ENCODE results near the gene PLCL1.
A peak's percentile ranks its signal among the peaks of the same experiment; 100 is the strongest.
"Not testable (repeated sequence)": the region's sequence is repeated elsewhere in the genome, so short reads cannot be mapped to it uniquely, and the experiment has no call there.

Gene PLCL1

GRCh38 chr2:198028955-198029354 is 224.6 kb downstream of the PLCL1 start:
- H3K4me3 ChIP-seq (ENCODE audit: control insufficient read depth, low read depth, low read length): no peak overlapping the region
- DNase-seq (ENCODE audit: low read depth): no peak
- TF ChIP-seq, protein P1, sequence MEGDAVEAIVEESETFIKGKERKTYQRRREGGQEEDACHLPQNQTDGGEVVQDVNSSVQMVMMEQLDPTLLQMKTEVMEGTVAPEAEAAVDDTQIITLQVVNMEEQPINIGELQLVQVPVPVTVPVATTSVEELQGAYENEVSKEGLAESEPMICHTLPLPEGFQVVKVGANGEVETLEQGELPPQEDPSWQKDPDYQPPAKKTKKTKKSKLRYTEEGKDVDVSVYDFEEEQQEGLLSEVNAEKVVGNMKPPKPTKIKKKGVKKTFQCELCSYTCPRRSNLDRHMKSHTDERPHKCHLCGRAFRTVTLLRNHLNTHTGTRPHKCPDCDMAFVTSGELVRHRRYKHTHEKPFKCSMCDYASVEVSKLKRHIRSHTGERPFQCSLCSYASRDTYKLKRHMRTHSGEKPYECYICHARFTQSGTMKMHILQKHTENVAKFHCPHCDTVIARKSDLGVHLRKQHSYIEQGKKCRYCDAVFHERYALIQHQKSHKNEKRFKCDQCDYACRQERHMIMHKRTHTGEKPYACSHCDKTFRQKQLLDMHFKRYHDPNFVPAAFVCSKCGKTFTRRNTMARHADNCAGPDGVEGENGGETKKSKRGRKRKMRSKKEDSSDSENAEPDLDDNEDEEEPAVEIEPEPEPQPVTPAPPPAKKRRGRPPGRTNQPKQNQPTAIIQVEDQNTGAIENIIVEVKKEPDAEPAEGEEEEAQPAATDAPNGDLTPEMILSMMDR (conservative IDR thresholded peaks at IDR 0.05; ENCODE audit: control insufficient read depth, insufficient read depth, low read depth, low read length): no peak

GRCh38 chr2:198029576-198029975 is 225.2 kb downstream of the PLCL1 start:
- not testable (repeated sequence) for H3K4me3 ChIP-seq (ENCODE audit: control insufficient read depth, low read depth, low read length); DNase-seq (ENCODE audit: low read depth)

DNA sequence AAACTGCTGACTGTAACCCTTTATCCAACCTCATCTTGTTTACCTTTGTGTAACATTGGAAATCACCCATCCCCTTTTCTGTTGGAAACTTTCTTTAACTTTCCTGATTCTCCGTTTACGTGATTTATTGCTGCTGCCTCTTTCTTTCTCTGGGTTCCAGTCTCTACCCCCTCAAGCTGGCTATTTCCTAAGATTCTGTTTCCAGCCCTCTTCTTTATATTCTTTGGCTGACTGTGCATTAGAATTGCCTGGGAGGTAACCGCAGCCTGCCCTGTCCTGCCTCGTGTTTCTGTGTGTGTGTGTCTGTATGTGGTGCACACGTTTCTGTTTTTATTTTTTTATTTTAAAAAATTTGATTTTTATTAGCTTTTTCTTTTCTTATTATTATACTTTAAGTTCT is 229.2 kb downstream of the PLCL1 start:
- no peak overlapping the region for H3K4me3 ChIP-seq (ENCODE audit: control insufficient read depth, low read depth, low read length)
- TF ChIP-seq, protein P1 (conservative IDR thresholded peaks at IDR 0.05; ENCODE audit: control insufficient read depth, insufficient read depth, low read depth, low read length): no peak
- no peak for DNase-seq (ENCODE audit: low read depth)

DNA sequence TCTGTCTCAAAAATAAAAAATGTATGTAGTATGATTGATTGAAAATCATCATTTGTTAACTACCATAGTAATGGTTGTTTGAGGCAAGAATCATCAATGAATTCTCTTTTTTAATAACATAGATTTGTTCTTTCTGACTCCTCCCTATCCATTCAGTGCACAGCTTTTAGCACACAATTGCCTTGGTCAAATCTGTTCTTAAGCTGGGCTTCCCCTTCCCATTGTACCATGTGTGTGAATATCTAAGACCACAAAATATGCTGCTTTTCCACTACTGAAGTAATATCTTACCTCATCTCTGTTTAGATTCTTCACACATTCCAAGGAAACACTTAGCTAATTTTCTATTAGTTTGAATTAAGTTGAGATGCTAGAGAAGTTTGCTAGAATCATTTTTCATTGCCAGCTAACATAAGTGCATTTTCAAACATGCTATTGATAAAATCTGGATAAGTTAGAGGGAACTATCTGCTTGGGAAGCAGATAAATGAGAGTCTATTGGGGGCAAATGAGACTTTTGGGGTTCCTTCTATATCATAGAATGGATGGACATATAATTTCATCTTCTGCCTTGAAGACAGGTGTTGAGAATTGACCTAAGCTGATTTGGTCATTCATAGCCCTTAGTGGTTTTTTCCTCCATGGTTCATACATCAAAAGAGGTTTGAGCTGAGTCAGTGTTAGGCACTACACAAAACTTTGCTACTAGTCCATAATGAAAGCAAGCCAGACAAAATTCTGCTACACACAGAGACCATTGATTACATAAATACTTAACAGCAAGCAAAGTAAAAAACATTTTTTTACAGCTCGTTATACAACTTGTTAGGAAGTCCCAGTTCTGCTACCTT is 231.9 kb downstream of the PLCL1 start:
- DNase-seq (ENCODE audit: low read depth): no peak
- H3K4me3 ChIP-seq (ENCODE audit: control insufficient read depth, low read depth, low read length): no peak overlapping the region
- TF ChIP-seq, protein P1 (conservative IDR thresholded peaks at IDR 0.05; ENCODE audit: control insufficient read depth, insufficient read depth, low read depth, low read length): no peak

DNA sequence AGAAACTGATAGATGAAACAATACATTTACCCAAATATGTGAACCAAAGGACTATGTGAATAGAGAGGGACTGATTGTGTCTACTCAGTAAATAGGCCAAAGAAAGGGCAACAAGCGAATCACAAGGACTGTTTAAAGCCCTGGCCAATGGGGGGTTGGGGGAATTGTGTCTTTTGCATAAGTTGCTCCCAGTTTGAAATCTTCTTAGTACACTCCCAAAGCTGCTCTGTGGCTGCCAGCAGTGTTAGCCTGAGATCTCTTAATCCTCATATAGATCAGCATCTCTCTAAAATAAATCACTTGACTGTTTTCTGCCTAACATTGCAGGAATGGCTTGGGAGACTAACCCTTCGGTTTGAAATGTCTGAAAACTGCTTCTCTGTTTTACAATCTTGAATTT is 236.4 kb downstream of the PLCL1 start:
- TF ChIP-seq, protein P1 (conservative IDR thresholded peaks at IDR 0.05; ENCODE audit: control insufficient read depth, insufficient read depth, low read depth, low read length): no peak

DNA sequence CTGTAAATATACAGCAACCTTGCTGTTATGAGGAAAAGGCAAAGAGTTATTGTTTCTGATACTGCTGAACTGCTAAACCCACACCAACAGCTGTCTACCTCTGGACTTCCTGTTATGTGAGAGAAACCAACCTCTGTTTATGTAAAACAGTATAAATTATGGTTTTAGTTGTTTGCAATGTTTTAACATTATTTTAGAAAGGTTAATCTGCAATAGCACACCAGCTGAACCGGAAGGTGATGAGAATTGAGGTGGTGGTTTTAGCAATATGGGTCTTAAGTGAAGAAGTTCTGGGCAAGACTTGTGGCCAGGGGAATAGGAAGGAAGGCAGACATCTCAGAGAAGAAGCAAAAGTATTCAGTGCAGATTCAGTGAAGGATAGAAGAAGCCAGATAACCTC is 237.8 kb downstream of the PLCL1 start:
- H3K4me3 ChIP-seq (ENCODE audit: control insufficient read depth, low read depth, low read length): no peak overlapping the region
- no peak for DNase-seq (ENCODE audit: low read depth)
- TF ChIP-seq, protein P1 (conservative IDR thresholded peaks at IDR 0.05; ENCODE audit: control insufficient read depth, insufficient read depth, low read depth, low read length): no peak

More for the DNA sequence above, 236.4 kb downstream of the PLCL1 start:
- DNase-seq (ENCODE audit: low read depth): no peak
- H3K4me3 ChIP-seq (ENCODE audit: control insufficient read depth, low read depth, low read length): no peak overlapping the region

GRCh38 chr2:198044777-198045176 is 240.4 kb downstream of the PLCL1 start:
- peak; percentile 51 for DNase-seq (ENCODE audit: low read depth)
- H3K4me3 ChIP-seq (ENCODE audit: control insufficient read depth, low read depth, low read length): no peak overlapping the region
- TF ChIP-seq, protein P1 (conservative IDR thresholded peaks at IDR 0.05; ENCODE audit: control insufficient read depth, insufficient read depth, low read depth, low read length): no peak

Data from fibroblast of mammary gland (primary cell).